HCT116 (cell line): ENCODE data around the gene SLC2A4. TPM values are rescaled to one million over a fixed set of nuclear protein-coding genes. Genes with fewer than 3 reads are reported as not detected.
"Not testable (repeated sequence)": the region's sequence is repeated elsewhere in the genome, so short reads cannot be mapped to it uniquely, and the experiment has no call there.

Experiments used
- ATAC-seq: fragments of 200-7000 bp; cut with Tn5 transposase; 2 replicates; pipeline ENCODE4 v1.9.1; 2020; ENCODE audit warnings: mild to moderate bottlenecking, moderate library complexity
- BruUV-seq: library from RNA; stranded (reverse); fragments of 400-500 nt; replicated peaks from 2 replicates; lab custom pipeline; 2021; lab: Mats Ljungman, UMichigan
- CTCF ChIA-PET: fragments of 300-600 bp; sonication (Branson Sonifier 250); formaldehyde crosslinking; loops from one replicate; lab custom pipeline; 2021; ENCODE audit warnings: antibody characterized with exemption; lab: Charles Lee
- POLR2A ChIA-PET: fragments of 300-600, 350-600 bp; sonication (Branson Sonifier 250); formaldehyde crosslinking; loops from one replicate; lab custom pipeline; 2021; ENCODE audit warnings: antibody characterized with exemption; lab: Charles Lee
- RAD21 ChIA-PET, 2 experiments: fragments of 300-600 bp; sonication (Branson Sonifier 250); formaldehyde crosslinking; loops; one replicate each; lab custom pipeline; 2023; ENCODE audit warnings: low total read pairs in 2 of 2; ENCODE audit not compliant: uncharacterized antibody in 2 of 2, unreplicated experiment in 2 of 2, low non-redundant PET in 1 of 2; lab: Charles Lee
- DNase-seq: peaks from one replicate; pipeline ENCODE4 v3.0.0-alpha.2; 2010; ENCODE audit warnings: low read depth, low spot score
- H2AFZ ChIP-seq: fragments of 200-600 bp; shearing (Covaris generic), sonication (generic); 2 replicates; pipeline ENCODE4 v1.6.1; 2017; ENCODE audit warnings: low read depth, mixed run types, mixed read lengths, antibody characterized with exemption, low read length; ENCODE audit not compliant: poor library complexity, severe bottlenecking
- H3K27ac ChIP-seq: 2 replicates; pipeline ENCODE4 v1.5.1; 2012; ENCODE audit warnings: low read depth, low read length
- H3K27me3 ChIP-seq: fragments of 200-600 bp; sonication (generic); 2 replicates; pipeline ENCODE4 v1.6.1; 2016; ENCODE audit warnings: mixed run types, low read length, mixed read lengths; ENCODE audit not compliant: insufficient read depth
- H3K36me3 ChIP-seq, 2 experiments: fragments of 200-500 bp in 1 of 2; fragments of 200-600 bp in 1 of 2; sonication (Bioruptor generic) in 1 of 2; sonication (generic) in 1 of 2; 2 replicates each; pipeline versions ENCODE4 v1.5.1 to v1.6.1; 2014 to 2016; ENCODE audit warnings: low read length in 2 of 2, inconsistent platforms in 1 of 2, mixed read lengths in 1 of 2, mixed run types in 1 of 2; ENCODE audit not compliant: insufficient read depth in 2 of 2, control insufficient read depth in 1 of 2
- H3K4me1 ChIP-seq, 2 experiments: fragments of 200-600 bp in 1 of 2; sonication (generic) in 1 of 2; 2 replicates each; pipeline versions ENCODE4 v1.5.1 to v1.6.1; 2012 to 2017; ENCODE audit warnings: low read length in 2 of 2, inconsistent platforms in 1 of 2, mild to moderate bottlenecking in 1 of 2, mixed read lengths in 1 of 2, mixed run types in 1 of 2, moderate library complexity in 1 of 2; ENCODE audit not compliant: insufficient read depth in 2 of 2, control insufficient read depth in 1 of 2
- H3K4me2 ChIP-seq: fragments of 200-600 bp; sonication (generic); 2 replicates; pipeline ENCODE4 v1.6.1; 2017; ENCODE audit warnings: mixed run types, low read length, mixed read lengths
- H3K4me3 ChIP-seq, 2 experiments: fragments of 200-600 bp in 1 of 2; sonication (generic) in 1 of 2; replicated peaks in 1 of 2; 2 replicates each; pipeline ENCODE4 v1.5.1; 2011 to 2016; ENCODE audit warnings: low read length in 2 of 2, control low read depth in 1 of 2, low read depth in 1 of 2, mild to moderate bottlenecking in 1 of 2, mixed read lengths in 1 of 2, mixed run types in 1 of 2
- H3K79me2 ChIP-seq: fragments of 200-600 bp; sonication (generic); 2 replicates; pipeline ENCODE4 v1.6.1; 2017; ENCODE audit warnings: mild to moderate bottlenecking, mixed run types, low read length, moderate library complexity, mixed read lengths; ENCODE audit not compliant: insufficient read depth
- H3K9ac ChIP-seq: fragments of 200-600 bp; sonication (generic); 2 replicates; pipeline ENCODE4 v1.6.1; 2016; ENCODE audit warnings: low read length, mixed read lengths
- H3K9me2 ChIP-seq: fragments of 200-600 bp; sonication (generic), shearing (Covaris generic); 2 replicates; pipeline ENCODE4 v1.6.1; 2017; ENCODE audit warnings: mixed run types, mild to moderate bottlenecking, moderate library complexity; ENCODE audit not compliant: insufficient read depth
- H3K9me3 ChIP-seq, 2 experiments: fragments of 200-500 bp in 1 of 2; fragments of 200-600 bp in 1 of 2; sonication (Bioruptor generic) in 1 of 2; sonication (generic) in 1 of 2; 2 replicates each; pipeline ENCODE4 v1.6.1; 2014 to 2017; ENCODE audit warnings: low read length in 2 of 2, mixed read lengths in 2 of 2, inconsistent platforms in 1 of 2, low read depth in 1 of 2, mild to moderate bottlenecking in 1 of 2, mixed run types in 1 of 2, moderate library complexity in 1 of 2; ENCODE audit not compliant: control insufficient read depth in 1 of 2, insufficient read depth in 1 of 2
- H4K20me1 ChIP-seq: fragments of 200-600 bp; sonication (generic), shearing (Covaris generic); 2 replicates; pipeline ENCODE4 v1.6.1; 2017; ENCODE audit warnings: mixed run types, mild to moderate bottlenecking, moderate library complexity; ENCODE audit not compliant: insufficient read depth
- CEBPB ChIP-seq: IDR thresholded peaks from 2 replicates; pipeline ENCODE4 v1.6.1; 2012; ENCODE audit warnings: low read depth
- FOSL1 ChIP-seq: IDR thresholded peaks from 2 replicates; pipeline ENCODE4 v1.6.1; 2012; ENCODE audit warnings: low read depth
- ZFX ChIP-seq: fragments of 450-650 bp; IDR thresholded peaks from 2 replicates; pipeline ENCODE4 v1.6.1; 2017
- intact Hi-C: fragments of 100-400 bp; cut with micrococcal nuclease; formaldehyde crosslinking; loops from 2 replicates; pipeline ENCODE4 v1.10.0; 2022
- total RNA-seq: library from RNA; stranded (reverse); gene quantifications from one replicate; pipeline ENCODE4 v1.2.1, GENCODE V29; 2021; ENCODE audit not compliant: unreplicated experiment

Gene SLC2A4
- total RNA-seq, 1 experiment from 2014 or later, result 2.5 TPM

DNA sequence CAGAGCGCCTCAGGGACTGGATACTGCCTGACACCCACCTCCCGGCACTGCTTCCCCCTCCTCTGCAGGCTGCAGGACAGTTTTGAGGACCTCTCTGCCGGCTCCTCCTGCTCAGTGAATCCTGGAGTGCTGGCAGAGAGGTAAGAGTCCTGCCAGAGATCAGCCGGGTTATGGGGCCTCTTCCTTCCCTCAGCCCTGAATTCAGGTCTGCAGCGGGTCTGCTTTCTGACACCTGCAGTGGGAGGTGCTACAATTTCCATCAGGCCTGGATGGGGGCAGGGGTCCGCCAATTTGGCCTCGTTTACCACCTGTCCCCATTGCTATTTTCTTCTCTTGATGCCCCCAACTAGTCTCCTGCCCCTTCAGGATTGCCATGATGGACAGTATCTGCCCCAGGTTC lies 50.6 kb downstream of the SLC2A4 start:
- no peak overlapping the region for H3K4me2 ChIP-seq
- POLR2A ChIA-PET, result no interaction called here
- ATAC-seq, result no peak

DNA sequence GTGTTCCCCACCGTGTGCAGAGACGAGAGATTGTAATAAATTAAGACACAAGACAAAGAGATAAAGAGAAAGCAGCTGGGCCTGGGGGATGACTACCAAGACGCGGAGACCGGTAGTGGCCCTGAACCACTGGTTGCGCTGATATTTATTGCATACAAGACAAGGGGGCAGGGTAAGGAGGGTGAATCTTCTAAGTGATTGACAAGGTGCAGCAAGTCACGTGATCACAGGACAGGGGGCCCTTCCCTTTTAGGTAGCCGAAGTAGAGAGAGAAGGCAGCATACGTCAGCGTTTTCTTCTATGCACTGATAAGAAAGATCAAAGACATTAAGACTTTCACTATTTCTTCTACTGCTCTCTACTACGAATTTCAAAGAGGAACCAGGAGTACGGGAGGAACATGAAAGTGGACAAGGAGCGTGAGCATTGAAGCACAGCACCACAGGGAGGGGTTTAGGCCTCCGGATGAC lies 51.1 kb downstream of the SLC2A4 start:
- not testable (repeated sequence) for ATAC-seq

More for the DNA sequence above, 50.6 kb downstream of the SLC2A4 start:
- ChIA-PET RAD21 (no interaction called here), CTCF (no interaction called here)
- Histone ChIP-seq H3K4me1 (peaks cover 3 to 34% of the 10 kb centered on the region in 2 experiments; a peak in 3 of 4 replicates), H3K27me3 (no peaks in the 10 kb centered on the region), H4K20me1 (no peaks in the 10 kb centered on the region), H3K79me2 (peaks cover 19% of the 10 kb centered on the region; the same call in 1 of the 2 replicates), H3K9me2 (no peaks in the 10 kb centered on the region), H3K36me3 (no peaks in the 10 kb centered on the region; a peak in 1 of 4 replicates), H3K9me3 (no peaks in the 10 kb centered on the region), H2AFZ (no peak overlapping the region), H3K4me3 (no peak overlapping the region), H3K27ac (no peak overlapping the region), H3K9ac (no peak overlapping the region)
- DNase-seq, result no peak
- TF ChIP-seq CEBPB (no peak), ZFX (no peak), FOSL1 (no peak)
- BruUV-seq, result no TSS peak
- intact Hi-C loops, result no loop called here

More for the DNA sequence above, 51.1 kb downstream of the SLC2A4 start:
- intact Hi-C loops, H3K27ac ChIP-seq, H3K4me3 ChIP-seq, CTCF ChIA-PET, H3K9me2 ChIP-seq, H4K20me1 ChIP-seq, BruUV-seq, POLR2A ChIA-PET, DNase-seq, H3K4me2 ChIP-seq, H3K36me3 ChIP-seq, H3K9ac ChIP-seq, H2AFZ ChIP-seq, H3K9me3 ChIP-seq, RAD21 ChIA-PET, H3K27me3 ChIP-seq: not testable (repeated sequence)
- Histone ChIP-seq H3K4me1 (peaks cover 3 to 33% of the 10 kb centered on the region in 2 experiments; a peak in 3 of 4 replicates), H3K79me2 (peaks cover 13% of the 10 kb centered on the region; the same call in 1 of the 2 replicates)
